GM19238 (cell line): Measurements from ENCODE around the gene SGSM2.

Source experiments
- DNase-seq: peaks from one replicate; pipeline ENCODE4 v3.0.0; 2011; ENCODE audit warnings: low spot score; ENCODE audit not compliant: insufficient read length

The SGSM2 gene

GRCh38 chr17:2335726-2336214, 1.5 kb upstream of the SGSM2 start:
- no peak for DNase-seq

GRCh38 chr17:2336215-2336851, 968 bp upstream of the SGSM2 start, which contains the start of gene TSR1:
Gene TSR1 (minus strand): TSS chr17:2336457. CDS start chr17:2336427, 30 bp downstream.
- peak; percentile 99 for DNase-seq

GRCh38 chr17:2337544-2338314, 428 bp downstream of the SGSM2 start:
- DNase-seq: peak; percentile 70

- DNase-seq: no peak
These were observed 985 bp downstream of the SGSM2 start for GRCh38 chr17:2338315-2338657.

GRCh38 chr17:2343421-2343820, 6.1 kb downstream of the SGSM2 start:
- DNase-seq: no peak

GRCh38 chr17:2344528-2344927, 7.2 kb downstream of the SGSM2 start:
- DNase-seq: no peak

- no peak for DNase-seq
These were observed 9.2 kb downstream of the SGSM2 start for GRCh38 chr17:2346475-2346874.

GRCh38 chr17:2347805-2348685, 10.7 kb downstream of the SGSM2 start:
- DNase-seq: no peak

GRCh38 chr17:2351269-2351668, 14.0 kb downstream of the SGSM2 start:
- no peak for DNase-seq

GRCh38 chr17:2354311-2354710, 17.0 kb downstream of the SGSM2 start:
- DNase-seq: no peak

- no peak for DNase-seq
These were observed 19.9 kb downstream of the SGSM2 start for GRCh38 chr17:2357237-2357636.

- no peak for DNase-seq
These were observed 20.7 kb downstream of the SGSM2 start for GRCh38 chr17:2357931-2358434.

GRCh38 chr17:2361010-2361760, 23.9 kb downstream of the SGSM2 start:
- DNase-seq: no peak

- DNase-seq: no peak
These were observed 24.7 kb downstream of the SGSM2 start for GRCh38 chr17:2362016-2362415.

GRCh38 chr17:2362416-2362815, 25.1 kb downstream of the SGSM2 start:
- DNase-seq: no peak

- no peak for DNase-seq
These were observed 25.6 kb downstream of the SGSM2 start for GRCh38 chr17:2362881-2363280.

- DNase-seq: no peak
These were observed 26.0 kb downstream of the SGSM2 start for GRCh38 chr17:2363318-2363717.

GRCh38 chr17:2363851-2364762, 26.8 kb downstream of the SGSM2 start:
- no peak for DNase-seq

GRCh38 chr17:2364763-2365116, 27.4 kb downstream of the SGSM2 start:
- DNase-seq: no peak

GRCh38 chr17:2365132-2365531, 27.8 kb downstream of the SGSM2 start:
- DNase-seq: no peak
